Measurements from ENCODE around the gene PLLP.
"Not testable (repeated sequence)": the region's sequence is repeated elsewhere in the genome, so short reads cannot be mapped to it uniquely, and the experiment has no call there.

PLLP gene

DNA sequence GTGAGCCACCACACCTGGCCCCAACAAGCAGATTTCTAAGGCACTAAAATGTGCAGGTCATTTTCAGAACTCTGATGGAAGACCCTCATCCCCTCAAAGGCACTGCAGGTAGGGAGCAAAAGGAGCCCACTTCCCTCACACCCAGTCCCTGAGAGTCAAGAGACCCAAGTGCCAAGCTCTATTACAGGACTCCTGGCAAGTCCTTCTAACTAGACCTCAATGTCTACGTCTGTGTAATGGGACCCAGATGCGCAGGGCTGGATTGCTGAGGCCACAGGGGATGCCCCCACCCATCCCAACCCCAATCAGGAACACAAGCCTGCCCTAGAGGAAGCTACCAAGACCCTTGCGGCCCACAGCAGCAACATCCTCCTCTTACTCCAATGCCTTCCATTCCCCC is 2.7 kb downstream of the PLLP start:
- H3K36me3 ChIP-seq (ENCODE audit: insufficient read depth, low read length) = no peaks in the 10 kb centered on the region
- H3K27ac ChIP-seq (ENCODE audit: low read depth, low read length) = no peak overlapping the region
- no peak overlapping the region for H3K9ac ChIP-seq (ENCODE audit: low read length)
- peaks cover 14 to 29% of the 10 kb centered on the region in 2 donors for H3K27me3 ChIP-seq (ENCODE audit: control insufficient read depth in 1 of 2, insufficient read depth in 2 of 2, low read length in 2 of 2)
- H3K4me3 ChIP-seq (ENCODE audit: low read depth in 1 of 2, low read length in 2 of 2) = no peak overlapping the region
- H3K4me1 ChIP-seq (ENCODE audit: insufficient read depth, low read length) = peaks cover 3% of the 10 kb centered on the region
- no peaks in the 10 kb centered on the region for H3K9me3 ChIP-seq (ENCODE audit: low read length)

DNA sequence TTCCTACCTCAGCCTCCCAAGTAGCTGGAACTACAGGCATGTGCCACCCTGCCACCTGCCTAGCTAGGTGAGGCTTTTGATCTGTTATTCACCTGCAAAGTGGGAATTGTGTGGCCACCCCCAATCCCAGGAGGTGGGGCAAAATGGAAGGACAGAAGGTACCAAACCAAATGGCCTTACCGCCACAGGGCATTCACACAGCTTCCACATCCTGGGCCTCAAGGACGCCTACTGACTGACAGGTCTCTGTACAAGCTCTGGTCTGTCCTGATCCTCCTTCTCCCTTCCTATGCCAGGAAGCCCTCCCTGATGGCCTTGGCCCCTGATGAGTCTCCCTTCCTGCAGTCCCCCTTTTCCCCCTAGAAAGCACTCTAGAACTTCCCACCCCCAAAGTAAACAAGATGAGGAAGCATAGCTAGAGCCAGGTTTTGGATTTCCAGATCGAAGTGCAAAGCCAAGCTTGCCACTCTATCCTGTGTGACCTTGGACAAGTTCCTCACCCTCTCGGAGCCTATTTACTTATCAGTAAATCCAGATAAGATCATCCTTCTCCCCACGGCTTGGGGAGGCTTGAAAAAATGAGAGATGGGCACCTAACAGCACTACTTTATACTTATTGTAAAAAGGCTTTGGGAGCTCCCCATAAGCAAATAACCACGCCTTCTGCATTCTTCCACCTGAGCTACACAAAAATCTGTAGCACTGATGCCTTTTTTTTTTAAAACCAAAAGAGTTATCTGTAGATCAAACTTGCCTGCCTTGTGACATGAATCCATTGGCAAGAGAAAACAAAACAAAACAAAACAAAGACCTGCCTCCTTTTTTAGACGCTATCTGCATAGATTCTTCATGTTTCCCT is 4.5 kb downstream of the PLLP start:
- no peak overlapping the region for H3K9ac ChIP-seq (ENCODE audit: low read length)
- no peak overlapping the region for H3K27ac ChIP-seq (ENCODE audit: low read depth, low read length)
- peaks cover 14 to 24% of the 10 kb centered on the region in 2 donors for H3K27me3 ChIP-seq (ENCODE audit: control insufficient read depth in 1 of 2, insufficient read depth in 2 of 2, low read length in 2 of 2)
- H3K4me1 ChIP-seq (ENCODE audit: insufficient read depth, low read length) = peaks cover 3% of the 10 kb centered on the region
- no peaks in the 10 kb centered on the region for H3K9me3 ChIP-seq (ENCODE audit: low read length)
- no peaks in the 10 kb centered on the region for H3K36me3 ChIP-seq (ENCODE audit: insufficient read depth, low read length)
- no peak overlapping the region for H3K4me3 ChIP-seq (ENCODE audit: low read depth in 1 of 2, low read length in 2 of 2)

DNA sequence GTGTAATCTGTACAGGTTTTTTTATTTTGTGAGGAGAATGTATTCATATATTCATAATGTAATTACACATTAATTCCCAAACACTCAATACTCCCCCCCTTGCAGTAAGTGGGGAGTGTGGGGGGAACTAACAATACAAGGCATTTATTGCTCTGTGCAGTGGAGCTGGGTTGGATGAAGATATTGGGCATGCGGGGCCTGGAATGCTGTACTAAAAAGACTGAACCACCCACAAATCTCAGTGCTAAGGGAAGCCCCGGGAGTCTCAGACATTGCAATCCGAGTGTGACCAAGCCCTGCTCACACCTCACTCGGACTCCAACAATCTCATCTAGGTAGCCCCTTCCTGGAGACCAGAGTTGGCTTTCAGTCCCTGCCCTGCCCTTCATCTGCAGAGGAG is 6.0 kb downstream of the PLLP start:
- H3K36me3 ChIP-seq (ENCODE audit: insufficient read depth, low read length) = no peaks in the 10 kb centered on the region
- no peaks in the 10 kb centered on the region for H3K4me1 ChIP-seq (ENCODE audit: insufficient read depth, low read length)
- no peak overlapping the region for H3K9ac ChIP-seq (ENCODE audit: low read length)
- H3K27me3 ChIP-seq (ENCODE audit: control insufficient read depth in 1 of 2, insufficient read depth in 2 of 2, low read length in 2 of 2) = peaks cover 6 to 9% of the 10 kb centered on the region in 2 donors
- H3K9me3 ChIP-seq (ENCODE audit: low read length) = no peaks in the 10 kb centered on the region
- no peak overlapping the region for H3K4me3 ChIP-seq (ENCODE audit: low read depth in 1 of 2, low read length in 2 of 2)
- no peak overlapping the region for H3K27ac ChIP-seq (ENCODE audit: low read depth, low read length)

DNA sequence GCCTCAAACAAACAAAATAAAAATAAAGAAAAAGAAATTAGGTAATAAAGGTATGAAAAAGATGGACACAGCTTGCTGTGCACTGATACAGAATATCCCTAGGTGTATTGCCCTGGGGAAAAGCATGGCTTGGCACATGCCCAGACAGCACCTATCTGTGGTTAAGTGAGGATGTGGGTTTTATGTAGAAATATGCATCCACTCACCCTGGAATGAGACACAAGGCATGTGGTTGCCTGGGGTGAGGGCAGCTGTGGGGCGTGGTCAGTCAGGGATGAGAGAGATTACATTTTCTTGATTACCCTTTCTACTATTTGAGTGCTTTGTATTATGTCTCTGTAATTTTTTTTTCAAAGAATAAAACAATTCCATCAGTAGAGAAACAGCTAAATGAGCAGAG is 6.9 kb downstream of the PLLP start:
- no peak overlapping the region for H3K27ac ChIP-seq (ENCODE audit: low read depth, low read length)
- no peaks in the 10 kb centered on the region for H3K4me1 ChIP-seq (ENCODE audit: insufficient read depth, low read length)
- H3K4me3 ChIP-seq (ENCODE audit: low read depth in 1 of 2, low read length in 2 of 2) = no peak overlapping the region
- H3K36me3 ChIP-seq (ENCODE audit: insufficient read depth, low read length) = no peaks in the 10 kb centered on the region
- H3K9me3 ChIP-seq (ENCODE audit: low read length) = no peaks in the 10 kb centered on the region
- no peak overlapping the region for H3K9ac ChIP-seq (ENCODE audit: low read length)
- H3K27me3 ChIP-seq (ENCODE audit: control insufficient read depth in 1 of 2, insufficient read depth in 2 of 2, low read length in 2 of 2) = no peaks in the 10 kb centered on the region

DNA sequence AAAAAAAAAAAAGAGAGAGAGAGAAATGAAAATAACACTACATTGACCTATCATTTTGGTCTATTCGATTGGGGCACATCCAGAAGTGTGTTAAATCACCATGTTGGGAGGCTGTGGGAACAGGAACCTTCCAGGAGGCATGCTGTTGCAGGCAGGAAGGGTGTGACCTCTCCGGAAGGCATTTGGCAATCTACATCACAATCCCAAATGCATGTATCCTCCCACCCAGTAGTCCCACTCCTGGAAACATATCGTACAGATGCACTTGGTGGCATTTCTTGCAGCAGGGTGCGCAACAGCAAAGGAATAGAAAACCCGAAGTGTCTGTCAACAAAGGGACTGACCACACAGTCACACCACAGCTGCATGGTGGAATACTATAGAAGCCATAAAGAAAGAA is 7.9 kb downstream of the PLLP start:
- H3K9me3 ChIP-seq (ENCODE audit: low read length) = no peaks in the 10 kb centered on the region
- H3K36me3 ChIP-seq (ENCODE audit: insufficient read depth, low read length) = no peaks in the 10 kb centered on the region
- no peaks in the 10 kb centered on the region for H3K27me3 ChIP-seq (ENCODE audit: control insufficient read depth in 1 of 2, insufficient read depth in 2 of 2, low read length in 2 of 2)
- H3K4me1 ChIP-seq (ENCODE audit: insufficient read depth, low read length) = no peaks in the 10 kb centered on the region
- H3K4me3 ChIP-seq (ENCODE audit: low read depth in 1 of 2, low read length in 2 of 2) = no peak overlapping the region
- no peak overlapping the region for H3K9ac ChIP-seq (ENCODE audit: low read length)
- no peak overlapping the region for H3K27ac ChIP-seq (ENCODE audit: low read depth, low read length)

DNA sequence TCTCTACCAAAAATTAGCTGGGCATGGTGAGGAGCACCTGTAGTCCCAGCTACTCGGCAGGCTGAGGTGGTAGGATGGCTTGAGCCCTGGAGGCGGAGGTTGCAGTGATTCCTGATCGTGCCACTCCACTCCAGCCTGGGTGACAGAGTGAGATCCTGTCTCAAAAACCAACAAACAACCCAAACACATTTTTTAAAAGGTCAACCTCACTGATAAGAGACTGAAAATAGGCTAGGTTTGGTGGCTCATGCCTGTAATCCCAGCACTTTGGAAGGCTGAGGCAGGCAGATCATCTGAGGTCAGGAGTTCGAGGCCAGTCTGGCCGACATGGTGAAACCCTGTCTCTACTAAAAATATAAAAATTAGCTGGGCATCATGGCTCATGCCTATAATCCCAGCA is 8.5 kb downstream of the PLLP start:
- not testable (repeated sequence) for H3K4me3 ChIP-seq (ENCODE audit: low read depth in 1 of 2, low read length in 2 of 2); H3K27ac ChIP-seq (ENCODE audit: low read depth, low read length); H3K9ac ChIP-seq (ENCODE audit: low read length); H3K9me3 ChIP-seq (ENCODE audit: low read length); H3K36me3 ChIP-seq (ENCODE audit: insufficient read depth, low read length); H3K4me1 ChIP-seq (ENCODE audit: insufficient read depth, low read length); H3K27me3 ChIP-seq (ENCODE audit: control insufficient read depth in 1 of 2, insufficient read depth in 2 of 2, low read length in 2 of 2)

DNA sequence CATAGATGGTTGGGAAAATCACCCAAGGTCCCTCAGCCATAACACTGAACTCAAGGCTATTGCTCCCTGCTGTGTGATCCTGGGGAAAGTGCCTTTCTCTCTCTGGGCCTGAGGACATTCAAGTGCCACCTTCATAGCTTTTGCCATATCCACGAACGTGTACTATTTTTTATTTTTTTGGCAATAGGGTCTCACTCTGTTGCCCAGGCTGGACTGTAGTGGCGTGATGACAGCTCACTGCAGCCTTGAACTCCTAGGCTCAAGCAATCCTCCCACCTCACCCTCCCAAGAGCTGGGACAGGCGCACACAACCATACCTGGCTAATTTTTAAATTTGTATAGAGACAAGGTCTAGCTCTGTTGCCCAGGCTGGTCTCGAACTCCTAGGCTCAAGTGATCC is 10.6 kb downstream of the PLLP start:
- Histone ChIP-seq H3K36me3 (ENCODE audit: insufficient read depth, low read length) (no peaks in the 10 kb centered on the region), H3K9ac (ENCODE audit: low read length) (no peak overlapping the region), H3K4me3 (ENCODE audit: low read depth in 1 of 2, low read length in 2 of 2) (no peak overlapping the region), H3K27ac (ENCODE audit: low read depth, low read length) (no peak overlapping the region), H3K9me3 (ENCODE audit: low read length) (no peaks in the 10 kb centered on the region), H3K4me1 (ENCODE audit: insufficient read depth, low read length) (no peaks in the 10 kb centered on the region), H3K27me3 (ENCODE audit: control insufficient read depth in 1 of 2, insufficient read depth in 2 of 2, low read length in 2 of 2) (no peaks in the 10 kb centered on the region)

DNA sequence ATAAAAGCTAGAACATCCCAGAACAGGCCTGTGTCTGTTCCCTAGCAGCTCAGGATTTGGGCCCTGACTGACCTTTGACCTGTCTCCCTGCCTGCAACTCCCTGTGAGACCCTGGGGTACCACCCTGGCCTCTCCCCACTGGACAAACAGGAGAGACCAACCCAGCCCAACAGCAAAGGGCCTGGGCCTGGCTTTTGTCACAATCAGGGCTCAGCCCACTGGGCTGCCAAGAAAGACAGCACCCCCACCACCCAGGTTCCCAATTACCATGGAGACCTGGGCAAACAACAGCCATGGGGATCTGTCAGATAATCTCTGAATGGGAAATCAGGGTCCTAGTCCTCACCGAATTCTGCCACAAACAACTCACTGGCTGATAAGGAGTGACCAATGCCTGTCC is 11.1 kb downstream of the PLLP start:
- Histone ChIP-seq H3K9me3 (ENCODE audit: low read length) (no peaks in the 10 kb centered on the region), H3K9ac (ENCODE audit: low read length) (no peak overlapping the region), H3K4me3 (ENCODE audit: low read depth in 1 of 2, low read length in 2 of 2) (no peak overlapping the region), H3K4me1 (ENCODE audit: insufficient read depth, low read length) (no peaks in the 10 kb centered on the region), H3K27me3 (ENCODE audit: control insufficient read depth in 1 of 2, insufficient read depth in 2 of 2, low read length in 2 of 2) (no peaks in the 10 kb centered on the region), H3K36me3 (ENCODE audit: insufficient read depth, low read length) (no peaks in the 10 kb centered on the region), H3K27ac (ENCODE audit: low read depth, low read length) (no peak overlapping the region)

DNA sequence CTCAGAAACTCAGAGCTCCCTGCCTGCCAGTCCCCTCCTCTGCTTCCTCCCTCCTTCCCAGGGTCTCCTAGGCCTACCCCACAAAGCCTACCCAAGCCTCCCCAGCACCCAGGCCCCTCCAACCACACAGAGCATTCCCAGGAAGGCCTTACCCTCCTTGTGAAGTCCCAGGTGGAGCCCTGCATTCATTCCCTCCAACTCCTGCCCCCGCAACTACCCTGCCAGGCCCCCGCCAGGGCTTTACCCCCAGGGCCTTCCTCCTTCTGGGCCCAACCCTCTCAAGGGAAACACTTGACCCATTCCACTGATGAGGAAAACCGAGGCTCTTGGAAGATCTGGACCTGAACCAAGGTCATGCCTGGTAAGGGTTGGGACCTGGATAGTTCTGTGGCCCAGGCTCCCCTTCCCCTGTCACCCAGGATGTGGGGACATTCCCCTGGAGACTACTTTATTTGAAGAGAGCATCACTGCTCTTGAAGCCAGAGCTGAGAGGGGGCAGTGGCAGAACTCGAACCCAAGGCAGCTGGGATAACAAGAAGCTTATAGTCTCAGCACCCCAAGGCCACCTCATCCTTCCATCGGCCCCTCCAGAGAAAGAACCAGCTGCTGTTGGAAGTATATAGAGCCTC is 12.5 kb downstream of the PLLP start:
- no peak overlapping the region for H3K27ac ChIP-seq (ENCODE audit: low read depth, low read length)
- no peaks in the 10 kb centered on the region for H3K36me3 ChIP-seq (ENCODE audit: insufficient read depth, low read length)
- no peaks in the 10 kb centered on the region for H3K27me3 ChIP-seq (ENCODE audit: control insufficient read depth in 1 of 2, insufficient read depth in 2 of 2, low read length in 2 of 2)
- H3K4me3 ChIP-seq (ENCODE audit: low read depth in 1 of 2, low read length in 2 of 2) = no peak overlapping the region
- no peaks in the 10 kb centered on the region for H3K9me3 ChIP-seq (ENCODE audit: low read length)
- H3K4me1 ChIP-seq (ENCODE audit: insufficient read depth, low read length) = no peaks in the 10 kb centered on the region
- H3K9ac ChIP-seq (ENCODE audit: low read length) = no peak overlapping the region

DNA sequence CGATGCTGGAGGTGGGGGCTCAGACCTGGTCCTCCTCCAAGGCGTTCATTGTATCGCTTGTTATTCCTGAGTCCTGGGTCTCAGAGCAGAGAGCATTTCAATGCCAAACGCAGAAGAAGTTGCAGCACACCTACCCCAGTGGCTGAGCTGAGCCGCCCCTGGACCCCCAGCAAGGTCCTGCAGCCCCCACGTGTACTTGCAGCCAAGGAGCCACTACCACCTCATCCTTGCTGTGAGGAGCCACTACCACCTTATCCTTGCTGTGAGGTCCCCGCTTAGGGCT is 13.5 kb downstream of the PLLP start:
- H3K4me1 ChIP-seq (ENCODE audit: insufficient read depth, low read length) = no peaks in the 10 kb centered on the region
- H3K9ac ChIP-seq (ENCODE audit: low read length) = no peak overlapping the region

DNA sequence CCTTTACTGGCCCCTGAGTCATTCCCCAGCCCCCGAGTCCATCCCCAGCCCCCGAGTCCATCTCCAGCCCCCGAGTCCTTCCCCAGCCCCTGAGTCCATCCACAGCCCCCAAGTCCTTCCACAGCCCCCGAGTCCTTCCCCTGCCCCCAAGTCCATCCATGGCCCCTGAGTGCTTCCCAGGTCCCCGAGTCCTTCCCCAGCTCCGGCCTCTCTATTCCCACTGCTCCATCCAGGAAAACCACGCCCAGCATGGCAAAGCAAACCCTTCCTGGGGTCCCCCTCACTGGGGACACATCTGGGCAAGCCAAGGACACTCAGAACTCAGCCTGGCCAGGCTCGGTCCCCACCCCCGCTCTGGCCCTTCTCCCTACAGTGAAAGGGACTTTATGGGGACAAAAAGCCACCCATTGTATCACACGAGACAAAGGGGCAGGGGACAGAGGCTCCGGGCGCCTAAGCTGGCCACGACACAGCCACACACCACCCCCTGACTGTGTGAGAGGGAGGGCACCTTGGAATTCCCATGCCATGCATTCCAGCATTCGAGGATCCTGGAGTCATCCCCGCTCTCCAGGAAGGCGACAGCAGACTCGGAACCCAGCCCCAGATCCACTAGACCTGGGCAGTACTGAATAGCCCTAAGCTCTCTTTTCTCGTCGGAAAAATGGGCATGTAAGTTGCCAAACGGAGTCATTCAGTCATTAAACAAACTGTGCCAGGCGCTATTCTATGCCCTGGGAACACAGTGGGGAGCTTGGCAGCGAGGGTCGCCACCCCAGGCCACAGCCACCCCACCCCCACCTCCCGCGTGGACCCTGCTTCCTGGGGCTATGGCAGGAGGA is 14.0 kb downstream of the PLLP start:
- H3K27ac ChIP-seq (ENCODE audit: low read depth, low read length) = no peak overlapping the region
- no peak overlapping the region for H3K9ac ChIP-seq (ENCODE audit: low read length)

More for the DNA sequence above, 13.5 kb downstream of the PLLP start:
- Histone ChIP-seq H3K36me3 (ENCODE audit: insufficient read depth, low read length) (no peaks in the 10 kb centered on the region), H3K9me3 (ENCODE audit: low read length) (no peaks in the 10 kb centered on the region), H3K4me3 (ENCODE audit: low read depth in 1 of 2, low read length in 2 of 2) (no peak overlapping the region), H3K27me3 (ENCODE audit: control insufficient read depth in 1 of 2, insufficient read depth in 2 of 2, low read length in 2 of 2) (no peaks in the 10 kb centered on the region), H3K27ac (ENCODE audit: low read depth, low read length) (no peak overlapping the region)

More for the DNA sequence above, 14.0 kb downstream of the PLLP start:
- no peaks in the 10 kb centered on the region for H3K36me3 ChIP-seq (ENCODE audit: insufficient read depth, low read length)
- no peaks in the 10 kb centered on the region for H3K4me1 ChIP-seq (ENCODE audit: insufficient read depth, low read length)
- no peak overlapping the region for H3K4me3 ChIP-seq (ENCODE audit: low read depth in 1 of 2, low read length in 2 of 2)
- no peaks in the 10 kb centered on the region for H3K27me3 ChIP-seq (ENCODE audit: control insufficient read depth in 1 of 2, insufficient read depth in 2 of 2, low read length in 2 of 2)
- H3K9me3 ChIP-seq (ENCODE audit: low read length) = no peaks in the 10 kb centered on the region
